Ishikawa (cell line): ENCODE data around the gene MARK3.

Source experiments
- CEBPB ChIP-seq: IDR thresholded peaks from 2 replicates; pipeline ENCODE4 v1.6.1; 2012
- RAD21 ChIP-seq: IDR thresholded peaks from 2 replicates; pipeline ENCODE4 v1.6.1; 2012; ENCODE audit warnings: low read depth
- TAF1 ChIP-seq: IDR thresholded peaks from 2 replicates; pipeline ENCODE4 v1.6.1; 2012; ENCODE audit warnings: low read depth, mild to moderate bottlenecking
- TEAD4 ChIP-seq: IDR thresholded peaks from 2 replicates; pipeline ENCODE4 v1.6.1; 2012
- YY1 ChIP-seq: IDR thresholded peaks from 2 replicates; pipeline ENCODE4 v1.6.1; 2012; ENCODE audit warnings: low read depth
- ZBTB7A ChIP-seq: IDR thresholded peaks from 2 replicates; pipeline ENCODE4 v1.6.1; 2012; ENCODE audit warnings: low read depth

GRCh38 chr14:103385929-103386712, 906 bp downstream of the MARK3 start:
- TF ChIP-seq CEBPB (peak; percentile 75), YY1 (0 out of 2 replicates have a peak, but pooled peaks have one; percentile 37), RAD21 (no peak), TEAD4 (no peak), ZBTB7A (no peak), TAF1 (no peak)
